Activated CD4-positive, CD25-positive, alpha-beta regulatory T cell treated with anti-CD3 and anti-CD28 coated beads, Interleukin-2, amount 50 U/mL, for 16 hours (primary cell): ENCODE data around the gene LINGO3.

Source experiments
- DNase-seq: peaks from one replicate; pipeline ENCODE4 v3.0.0-alpha.2; 2020; ENCODE audit warnings: low read depth, low spot score

The LINGO3 gene

GRCh38 chr19:2266183-2266993 lies 41.6 kb downstream of the LINGO3 start:
- no peak for DNase-seq

GRCh38 chr19:2261438-2262172 lies 46.3 kb downstream of the LINGO3 start:
- DNase-seq: no peak

GRCh38 chr19:2260341-2260805 lies 47.6 kb downstream of the LINGO3 start:
- no peak for DNase-seq

- no peak for DNase-seq
Observed at GRCh38 chr19:2259336-2259735, 48.6 kb downstream of the LINGO3 start.
